GM10248 (cell line): ENCODE results near the gene KHDC4.

Experiments used
- CTCF ChIA-PET: fragments of 300-600 bp; sonication (Branson Sonifier 250); formaldehyde crosslinking; extraction: SDS; loops from one replicate; lab custom pipeline; 2021; ENCODE audit warnings: antibody characterized with exemption; lab: Yijun Ruan, JAX
- POLR2A ChIA-PET: fragments of 350-650 bp; sonication (Branson Sonifier 250); formaldehyde crosslinking; extraction: SDS; loops from one replicate; lab custom pipeline; 2020; ENCODE audit warnings: antibody characterized with exemption; lab: Yijun Ruan, JAX
- DNase-seq: peaks from one replicate; pipeline ENCODE4 v3.0.0; 2012; ENCODE audit errors: extremely low spot score
- CTCF ChIP-seq: IDR thresholded peaks from 2 replicates; pipeline ENCODE4 v1.5.1; 2012; ENCODE audit warnings: mild to moderate bottlenecking, low read depth; ENCODE audit errors: extremely low read depth, missing control alignments, control extremely low read depth

KHDC4 gene

GRCh38 chr1:155964193-155964592, 30.0 kb upstream of the KHDC4 start:
- ChIA-PET POLR2A (no interaction called here), CTCF (interaction anchor here (5.3 to 5.7 kb wide), 2 partner anchors 12 to 25 kb away, joined by 30 to 41 read pairs; partner anchors contain the start of gene ARHGEF2)
- TF ChIP-seq CTCF, result no peak
- no peak for DNase-seq

GRCh38 chr1:155962599-155963211, 28.5 kb upstream of the KHDC4 start:
- no peak for TF ChIP-seq CTCF
- POLR2A ChIA-PET, result interaction anchor here (0.6 kb wide), 1 partner anchor 13 kb away, joined by 3 read pairs; no protein-coding TSS in a partner anchor
- no peak for DNase-seq
- CTCF ChIA-PET, result interaction anchor here (1.0 to 5.7 kb wide), 4 partner anchors 14 to 27 kb away, joined by 3 to 41 read pairs (median 18); partner anchors contain the start of gene ARHGEF2

- POLR2A ChIA-PET, result no interaction called here
- CTCF ChIA-PET, result interaction anchor here (1.0 to 5.7 kb wide), 5 partner anchors 14 to 28 kb away, joined by 3 to 41 read pairs (median 6); partner anchors contain the start of gene ARHGEF2
- no peak for DNase-seq
- peak; percentile 28 for TF ChIP-seq CTCF
Observed at GRCh38 chr1:155961937-155962336, 27.7 kb upstream of the KHDC4 start.

- DNase-seq, result no peak
- POLR2A ChIA-PET, result interaction anchor here (0.7 to 0.8 kb wide), 2 partner anchors 42 to 63 kb away, joined by 4 to 6 read pairs; no protein-coding TSS in a partner anchor
- CTCF ChIA-PET, result interaction anchor here (1.3 to 5.7 kb wide), 6 partner anchors 12 to 29 kb away, joined by 3 to 41 read pairs (median 12); partner anchors contain the start of gene ARHGEF2
- no peak for TF ChIP-seq CTCF
Observed at GRCh38 chr1:155960081-155960745, 26.0 kb upstream of the KHDC4 start.

GRCh38 chr1:155957411-155957915, 23.2 kb upstream of the KHDC4 start:
- CTCF ChIA-PET, result interaction anchor here (1.2 to 3.9 kb wide), 4 partner anchors 9 to 109 kb away, joined by 4 to 15 read pairs (median 6); no protein-coding TSS in a partner anchor
- no peak for DNase-seq
- POLR2A ChIA-PET, result no interaction called here
- TF ChIP-seq CTCF, result no peak

- ChIA-PET POLR2A (no interaction called here), CTCF (interaction anchor here (0.7 to 1.4 kb wide), 3 partner anchors 22 to 35 kb away, joined by 3 to 8 read pairs (median 3); no protein-coding TSS in a partner anchor)
- no peak for DNase-seq
- TF ChIP-seq CTCF, result no peak
Observed at GRCh38 chr1:155954645-155955044, 20.4 kb upstream of the KHDC4 start.
